DMS114 treated with DMSO at 0.1 percent for 48 hours (cell line): ENCODE measurements around the gene CTBP1.
"Not testable (repeated sequence)": the region's sequence is repeated elsewhere in the genome, so short reads cannot be mapped to it uniquely, and the experiment has no call there.

Source experiments
- DNase-seq: peaks from one replicate; lab custom pipeline; 2025; ENCODE audit not compliant: unreplicated experiment; lab: John Stamatoyannopoulos, UW

The CTBP1 gene

DNA sequence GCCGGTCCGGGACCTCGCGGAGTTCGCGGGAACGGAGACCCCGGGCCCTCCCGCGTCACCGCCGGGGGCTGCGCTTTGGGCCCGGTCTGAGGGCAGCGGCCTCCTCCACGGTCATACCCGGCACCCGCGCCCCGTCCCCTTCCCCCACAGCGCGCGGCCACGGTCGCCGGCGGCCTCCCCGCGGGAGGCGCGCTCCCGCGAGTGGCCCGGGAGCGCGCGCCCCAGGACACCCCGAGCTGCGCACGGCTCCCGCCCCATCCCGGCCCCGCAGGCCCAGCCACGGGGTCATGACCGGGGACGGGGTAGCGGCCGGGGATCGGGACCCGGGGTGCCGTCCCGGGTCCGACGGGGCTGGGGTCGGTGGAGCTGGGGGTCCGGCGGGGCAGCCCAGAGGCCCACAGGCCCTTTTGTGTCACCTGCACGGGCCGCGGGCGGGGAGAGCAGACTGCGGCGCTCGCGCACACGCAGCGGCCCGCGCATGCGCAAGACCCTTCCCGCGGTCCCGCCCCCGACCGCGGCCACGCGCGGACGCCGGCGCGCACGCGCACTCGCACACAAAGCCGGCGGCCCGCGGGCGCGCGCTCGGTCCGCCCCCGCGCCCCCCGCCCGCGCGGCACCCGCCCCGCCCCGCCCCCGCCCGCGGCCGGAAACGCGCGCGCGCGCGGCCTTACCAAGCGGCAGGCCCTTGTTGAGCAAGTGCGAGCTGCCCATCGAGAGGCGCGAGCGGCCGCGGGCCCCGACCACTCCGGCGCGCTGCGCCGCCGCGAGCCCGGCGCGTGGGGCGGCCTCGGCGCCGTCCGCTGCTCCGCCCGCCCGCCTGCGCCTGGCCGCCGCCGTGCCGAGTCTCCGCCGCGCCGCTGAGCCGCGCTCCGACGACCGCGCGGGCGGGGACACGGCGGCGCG lies at the start of gene CTBP1:
Gene CTBP1, minus strand, starts transcription at position 886 of the 903 bp plus-strand sequence. CDS start 7,799 bp downstream, outside the sequence.
- peak; percentile 27 for DNase-seq

DNA sequence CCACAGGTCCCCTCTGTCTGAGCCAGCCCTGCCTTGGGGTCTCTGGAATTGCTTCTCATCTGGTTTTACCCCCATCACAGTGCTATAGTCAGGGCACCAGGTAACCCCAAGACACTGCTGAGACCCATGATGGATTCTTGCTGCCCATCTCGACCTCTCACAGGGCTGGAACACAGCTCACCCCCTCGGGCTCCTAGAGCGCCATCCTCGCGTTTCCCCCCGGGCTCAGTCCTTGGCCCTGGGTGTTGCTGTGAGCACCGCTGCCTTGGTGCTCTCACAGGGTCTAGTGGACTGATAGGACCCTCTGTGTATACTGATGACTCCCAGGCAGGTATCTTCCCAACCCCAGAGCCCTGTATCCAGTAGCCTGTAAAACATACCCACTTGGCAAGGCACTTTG lies 49.5 kb upstream of the CTBP1 start:
- DNase-seq, result no peak

DNA sequence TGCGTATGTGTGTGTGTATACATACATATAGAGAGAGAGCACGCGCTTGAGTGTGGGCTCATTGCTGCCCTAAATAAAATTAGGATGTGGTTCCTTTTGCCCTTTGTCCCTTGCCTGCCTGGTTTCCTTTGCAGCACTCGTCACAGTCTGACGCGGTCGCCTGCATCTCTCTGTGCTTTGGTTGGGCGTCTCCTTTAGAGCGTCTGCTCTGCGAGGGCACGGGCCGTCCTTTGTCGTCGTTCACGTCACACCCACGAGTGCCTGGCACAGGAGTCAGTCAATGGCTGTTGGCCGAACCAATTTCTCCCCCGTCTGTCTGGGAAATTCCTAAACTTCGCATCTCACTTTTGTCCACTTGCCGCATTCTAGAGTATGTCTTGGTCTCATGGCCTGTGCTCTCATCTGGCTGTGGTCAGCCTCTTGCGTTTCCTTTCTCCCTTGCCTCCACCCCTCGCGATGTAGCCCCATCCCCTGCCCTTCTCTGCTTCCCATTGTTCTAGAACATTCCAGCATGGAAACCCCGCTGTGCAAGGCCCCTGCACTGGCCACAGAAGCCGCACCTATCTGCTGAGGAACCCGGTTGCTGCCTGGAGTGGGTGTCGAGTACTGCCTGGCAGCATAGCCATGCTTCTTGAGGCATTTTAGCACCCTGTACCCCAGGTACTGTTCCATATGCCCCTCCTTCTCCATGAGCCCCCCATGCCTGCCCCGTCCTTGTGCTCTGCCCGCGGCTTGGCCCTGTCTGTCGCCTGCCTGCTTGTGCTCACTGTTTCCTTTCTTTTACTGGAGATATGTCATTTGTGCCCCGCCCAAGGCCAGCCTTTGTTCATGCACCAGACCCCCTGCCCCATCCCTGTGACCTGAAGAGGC lies 48.8 kb upstream of the CTBP1 start:
- no peak for DNase-seq

DNA sequence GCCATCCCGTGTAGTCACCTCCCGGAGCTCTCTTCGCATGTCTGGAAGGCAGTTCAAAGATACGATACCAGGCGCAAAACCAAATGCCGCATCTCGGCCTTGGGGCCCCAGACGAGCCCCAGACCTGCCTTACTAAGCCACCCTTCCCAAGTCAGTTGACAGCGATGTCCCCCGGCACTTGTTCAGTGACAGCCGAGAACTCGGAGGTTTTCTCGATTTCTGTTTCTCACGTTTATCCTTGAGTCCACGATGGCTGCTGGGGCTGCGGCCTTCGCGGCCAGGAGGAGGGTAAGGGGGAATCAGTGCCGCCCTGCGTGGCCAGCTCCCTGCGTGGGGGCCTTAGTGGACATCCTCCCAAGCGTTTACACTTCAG lies 48.1 kb upstream of the CTBP1 start:
- no peak for DNase-seq

DNA sequence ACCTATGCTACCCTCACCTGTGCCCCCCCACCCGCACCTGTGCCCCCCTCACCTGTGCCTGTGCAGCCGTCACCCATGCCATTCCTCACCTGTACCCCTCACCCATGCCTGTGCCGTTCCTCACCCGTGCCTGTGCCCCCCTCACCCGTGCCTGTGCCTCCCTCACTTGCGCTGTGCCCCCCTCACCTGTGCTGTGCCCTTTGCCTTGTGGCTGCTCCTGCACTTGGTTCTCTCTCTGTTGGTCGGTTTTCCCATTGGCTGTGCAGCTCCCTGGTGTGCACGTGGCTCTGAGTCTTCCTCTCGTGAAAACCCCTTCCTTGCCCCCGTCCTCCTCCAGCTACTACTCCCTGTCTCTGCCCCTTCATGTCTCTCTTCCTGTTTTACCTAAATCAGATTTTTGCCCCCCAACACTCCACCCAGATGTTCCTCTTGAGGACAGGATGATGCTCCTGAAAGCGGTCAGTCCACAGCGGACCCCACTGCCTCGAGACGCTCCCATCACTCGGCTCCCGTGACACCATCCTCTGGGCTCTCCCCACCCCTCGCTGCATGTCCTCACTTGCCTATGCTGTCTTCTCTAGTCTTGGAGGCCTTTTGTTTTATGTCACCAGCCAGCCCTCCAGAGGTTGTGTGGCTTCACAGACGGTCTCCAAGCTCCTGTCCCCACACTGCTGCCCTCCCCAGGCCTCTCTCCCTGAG lies 47.5 kb upstream of the CTBP1 start:
- no peak for DNase-seq

DNA sequence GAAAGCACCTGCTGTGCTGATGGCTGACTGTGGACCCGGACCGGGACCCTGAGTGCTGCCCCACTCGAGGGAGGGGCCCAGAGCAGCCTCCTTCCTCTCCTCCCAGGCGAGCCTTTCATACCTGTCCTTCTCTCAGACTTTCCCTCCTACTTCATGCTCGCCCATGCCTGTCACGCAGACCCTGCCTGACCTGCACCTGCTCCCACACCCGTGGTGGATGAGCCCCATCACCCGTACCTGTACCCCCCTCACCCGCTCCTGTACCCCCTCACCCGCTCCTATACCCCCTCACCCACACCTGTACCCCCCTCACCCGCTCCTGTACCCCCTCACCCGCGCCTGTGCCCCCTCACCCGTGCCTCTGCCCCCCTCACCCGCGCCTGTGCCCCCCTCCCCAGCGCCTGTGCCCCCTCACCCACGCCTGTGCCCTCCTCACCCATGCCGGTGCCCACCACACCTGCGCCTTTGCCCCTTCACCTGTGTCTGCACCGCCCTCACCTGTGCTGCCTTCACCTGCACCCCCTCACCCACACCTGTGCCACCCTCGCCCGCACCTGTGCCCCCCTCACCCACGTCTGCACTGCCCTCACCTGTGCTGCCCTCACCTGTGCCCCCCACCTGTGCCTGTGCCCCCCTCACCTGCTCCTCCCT lies 46.6 kb upstream of the CTBP1 start:
- no peak for DNase-seq

DNA sequence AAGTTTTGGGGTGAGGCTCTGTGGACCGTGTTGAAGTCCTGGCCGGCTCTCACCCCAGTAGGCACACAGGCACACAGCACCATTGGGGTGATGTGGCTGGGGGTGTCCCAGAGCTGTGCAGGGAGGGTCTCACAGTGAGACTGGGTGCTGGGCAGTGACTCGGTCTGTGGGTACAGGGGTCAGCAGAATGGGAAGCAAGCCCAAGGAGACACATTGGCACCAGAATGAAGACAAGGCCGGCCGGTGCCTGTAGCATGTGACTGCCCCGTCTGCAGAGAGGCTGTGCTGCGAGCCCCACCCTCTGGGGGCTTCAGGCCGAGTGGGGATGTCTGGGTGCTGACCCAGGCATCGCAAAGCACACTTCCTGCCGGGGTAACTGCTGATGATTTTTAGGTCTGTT lies 46.0 kb upstream of the CTBP1 start:
- DNase-seq, result no peak

DNA sequence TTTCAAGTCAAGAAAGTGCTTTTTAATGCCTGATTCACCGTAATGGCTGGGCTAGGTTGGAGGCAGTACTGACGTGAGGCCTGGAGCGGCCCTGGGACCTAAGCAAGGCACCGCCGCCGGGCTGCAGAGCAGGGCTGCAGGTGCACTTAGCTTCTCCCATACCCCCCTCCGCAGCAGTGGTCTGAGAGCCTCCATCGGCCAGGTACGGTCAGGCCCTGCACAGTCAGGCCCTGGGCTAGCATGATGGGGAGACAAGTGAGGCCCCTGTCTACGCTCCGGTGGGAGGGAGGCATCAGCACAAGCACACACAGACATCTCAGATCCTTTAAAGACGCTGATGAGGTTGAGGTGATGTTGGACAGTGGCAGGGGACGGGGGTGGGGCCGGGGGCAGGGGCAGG lies 45.5 kb upstream of the CTBP1 start:
- DNase-seq, result no peak

DNA sequence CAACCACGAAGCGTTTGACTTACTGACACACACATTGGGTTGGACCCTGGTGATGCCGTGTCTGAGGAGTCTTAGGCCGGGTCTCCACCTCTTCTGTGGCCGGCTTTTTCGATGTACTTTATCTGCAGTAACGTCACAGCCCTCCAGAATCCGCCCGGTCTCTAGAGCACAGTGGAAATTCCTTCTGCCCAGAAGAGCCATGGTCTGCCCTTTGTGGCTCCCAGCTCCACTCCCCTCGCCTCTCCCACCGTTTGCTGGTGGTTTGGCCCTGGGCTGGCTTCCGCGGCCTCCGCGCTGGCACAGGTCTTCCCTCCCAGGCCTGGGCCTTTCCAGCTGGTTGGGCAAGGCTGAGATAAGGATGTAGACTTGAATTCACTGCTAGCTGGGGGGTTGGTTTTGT lies 45.1 kb upstream of the CTBP1 start:
- no peak for DNase-seq

DNA sequence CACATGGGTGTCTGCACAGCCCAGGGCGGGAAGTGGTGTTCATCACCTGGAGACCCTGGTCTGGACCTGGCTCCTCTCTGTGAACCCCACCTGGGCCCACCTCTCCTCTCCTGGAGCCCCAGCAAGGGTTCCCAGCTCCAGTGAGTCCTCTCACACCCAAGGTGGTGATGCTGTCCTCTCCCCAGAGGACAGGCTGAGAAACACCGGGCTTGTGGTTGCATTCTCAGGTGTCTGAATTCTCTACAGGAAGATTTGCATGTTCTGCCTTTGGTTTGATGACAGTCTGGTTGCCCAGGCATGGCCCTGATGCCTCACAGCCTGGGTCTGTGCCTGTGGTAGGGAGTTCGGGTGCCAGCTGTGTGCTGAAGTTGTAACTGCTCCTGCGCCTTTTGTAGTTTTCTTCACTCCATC lies 44.6 kb upstream of the CTBP1 start:
- no peak for DNase-seq

DNA sequence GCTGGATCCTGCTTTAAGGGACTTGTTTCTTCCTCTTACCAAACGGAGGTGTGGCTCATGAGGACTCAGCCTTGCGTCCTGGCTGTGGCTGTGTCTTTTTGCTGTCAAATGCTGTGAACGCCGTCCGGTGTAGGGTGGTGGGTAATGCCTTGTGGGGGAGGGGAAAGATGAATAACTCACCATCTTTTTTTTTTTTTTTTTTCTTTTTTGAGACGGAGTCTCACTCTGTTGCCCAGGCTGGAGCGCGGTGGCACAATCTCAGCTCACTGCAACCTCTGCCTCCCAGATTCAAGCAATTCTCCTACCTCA lies 43.7 kb upstream of the CTBP1 start:
- DNase-seq, result not testable (repeated sequence)

DNA sequence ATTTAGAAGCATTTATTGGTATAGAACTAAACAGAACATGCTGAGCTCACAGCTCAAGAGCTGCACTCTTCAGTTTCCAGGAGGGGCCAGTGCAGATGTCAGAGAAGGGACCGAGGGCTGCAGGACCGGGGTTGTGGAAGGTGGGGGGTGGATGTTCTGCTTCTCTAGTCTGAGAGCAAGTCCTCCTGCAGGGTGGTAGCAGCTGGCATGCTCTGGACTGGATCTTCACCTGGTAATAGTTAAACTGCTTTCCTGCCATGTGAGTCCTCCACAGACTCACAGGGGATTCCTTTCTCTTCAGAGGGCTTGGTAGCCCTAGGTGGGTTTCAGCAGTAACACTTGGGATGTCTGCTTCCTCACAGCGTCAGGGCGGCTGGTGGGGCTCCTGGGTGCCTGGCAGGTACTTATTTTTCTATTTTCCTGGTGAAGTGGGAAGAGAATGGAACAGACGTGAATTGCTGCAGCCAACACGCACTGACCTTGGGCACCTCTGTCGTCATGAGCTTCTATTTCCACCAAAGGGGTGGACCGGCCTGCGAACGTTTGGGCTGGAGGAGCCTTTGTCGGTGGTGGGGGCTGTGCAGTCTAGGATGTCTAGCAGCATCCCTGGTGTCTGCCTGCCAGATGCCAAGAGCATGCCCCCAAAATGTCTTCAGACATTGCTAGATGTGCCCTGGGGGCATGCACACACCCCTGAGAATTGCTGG lies 43.2 kb upstream of the CTBP1 start:
- no peak for DNase-seq

DNA sequence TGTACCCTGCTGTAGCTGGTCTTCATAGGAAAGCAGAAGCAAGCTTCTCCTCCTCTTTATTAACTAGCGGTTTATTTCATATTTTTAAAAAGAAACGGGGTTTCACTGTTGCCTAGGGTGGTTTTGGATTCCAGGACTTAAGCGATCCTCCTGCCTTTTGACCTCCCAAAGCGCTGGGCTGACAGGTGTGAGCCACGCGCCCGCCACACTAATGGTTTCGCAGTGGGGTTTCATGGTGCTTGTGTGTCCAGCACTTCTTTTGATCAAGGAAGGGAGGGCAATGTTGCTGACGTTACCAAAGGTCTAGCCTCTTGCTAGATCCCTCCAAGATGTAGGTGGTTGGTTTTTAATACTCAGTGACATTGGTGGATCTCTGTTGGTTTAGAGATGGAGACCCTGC lies 42.2 kb upstream of the CTBP1 start:
- DNase-seq, result no peak

DNA sequence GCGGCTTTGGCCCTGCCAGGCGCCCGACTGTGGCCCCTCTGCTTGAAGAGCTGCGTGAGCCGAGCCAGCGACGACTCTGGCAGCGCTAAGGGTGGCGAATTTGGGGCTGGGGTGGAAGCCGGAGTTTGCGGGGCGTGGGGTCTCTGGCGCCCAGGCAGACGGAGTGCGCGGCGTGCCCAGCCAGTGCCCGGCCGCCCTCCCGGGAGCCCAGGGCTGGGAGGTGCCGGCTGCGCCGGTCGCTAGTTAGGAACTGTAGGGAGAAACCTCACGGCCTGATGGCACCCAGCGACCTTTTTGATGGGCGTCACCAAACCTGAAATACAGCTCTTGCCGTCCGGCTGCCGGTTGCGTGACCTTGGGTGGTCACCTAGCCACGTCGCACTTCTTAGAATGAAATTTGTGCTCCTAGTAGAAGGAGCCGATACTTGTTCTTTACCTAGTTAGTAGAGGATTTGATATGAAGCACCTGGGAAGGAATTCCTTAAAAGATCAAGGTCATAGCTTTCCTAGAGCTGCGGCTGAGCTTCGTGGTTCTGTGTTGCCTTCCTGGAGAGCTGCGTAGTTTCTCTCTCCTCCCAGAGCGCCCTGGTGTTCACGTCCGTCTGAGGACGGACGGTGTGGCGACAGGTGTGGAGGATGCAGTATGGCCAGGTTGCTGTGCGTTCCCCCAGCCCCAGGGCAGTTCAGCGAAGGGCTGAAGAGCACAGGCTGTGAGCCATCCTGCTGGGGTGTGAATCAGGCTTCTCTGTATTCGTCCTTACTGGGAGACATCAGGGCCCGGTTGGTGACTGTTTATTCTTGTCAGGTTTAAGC lies 41.4 kb upstream of the CTBP1 start:
- no peak for DNase-seq

DNA sequence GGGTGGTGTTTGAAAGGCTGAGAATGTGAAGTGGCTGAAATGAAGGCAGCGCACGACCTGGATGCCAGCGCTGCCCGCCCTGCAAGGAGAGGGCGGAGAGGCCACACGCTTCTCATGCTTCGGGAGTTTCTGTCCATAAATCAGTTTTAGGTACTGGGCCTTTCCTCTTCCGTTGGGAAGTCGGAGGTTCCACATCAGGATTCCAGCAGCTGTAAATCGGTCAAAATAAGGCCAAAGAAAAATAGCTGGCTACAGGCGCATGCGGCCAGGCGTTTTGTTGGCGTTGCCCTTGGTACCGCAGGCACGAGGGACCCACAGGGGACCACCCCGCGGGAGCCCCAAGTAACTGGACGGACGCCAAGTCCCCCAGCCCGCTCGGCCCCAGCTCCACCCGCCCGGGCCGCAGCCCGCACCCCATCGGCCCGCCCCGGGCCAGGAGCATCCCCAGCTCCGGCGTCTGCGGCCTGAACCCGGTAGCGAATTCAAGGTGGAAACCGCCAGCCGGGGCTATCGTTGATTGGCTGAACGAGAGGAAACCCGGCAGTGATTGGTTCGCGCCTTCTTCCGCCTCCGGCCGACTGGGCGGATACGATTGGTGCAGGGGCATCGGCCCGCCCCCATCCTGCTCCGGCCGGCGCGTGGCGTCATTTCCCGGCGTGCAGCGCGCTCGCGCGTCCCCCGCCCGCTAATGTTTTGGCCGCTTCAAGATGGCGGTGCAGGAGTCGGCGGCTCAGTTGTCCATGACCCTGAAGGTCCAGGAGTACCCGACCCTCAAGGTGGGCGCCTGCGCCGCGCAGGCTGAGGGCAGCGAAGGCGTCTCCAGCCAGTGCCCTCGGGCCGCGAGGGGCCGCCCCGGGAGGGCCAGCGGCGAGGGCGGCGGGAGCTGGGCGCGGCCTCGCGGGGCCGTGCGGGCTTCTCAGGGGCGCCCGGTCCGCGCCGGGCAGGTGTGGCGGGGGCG lies 40.6 kb upstream of the CTBP1 start, which contains the start of gene MAEA:
Gene MAEA, plus strand, starts transcription at position 685 of the 958 bp plus-strand sequence. Its CDS starts 23 bp downstream, at position 708.
- peak; percentile 93 for DNase-seq

DNA sequence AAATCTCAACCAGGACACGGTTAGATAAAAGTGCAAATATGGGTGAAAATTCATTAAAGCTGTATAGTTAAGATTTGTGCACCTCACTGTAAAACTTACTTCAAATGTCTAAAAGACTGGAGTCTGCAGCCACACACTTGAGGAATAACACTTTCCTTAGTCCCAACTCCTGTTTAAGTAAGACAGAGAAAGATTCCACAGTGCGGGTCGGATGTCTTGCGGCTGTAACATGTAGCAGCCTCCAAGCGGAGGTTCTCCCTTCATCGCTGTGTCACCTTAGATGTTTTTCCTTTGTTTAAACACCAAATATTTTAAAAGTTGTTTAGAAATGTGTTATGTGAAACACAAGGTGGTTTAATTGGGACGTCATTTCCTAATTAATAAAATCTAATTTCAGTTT lies 39.9 kb upstream of the CTBP1 start:
- DNase-seq, result no peak

DNA sequence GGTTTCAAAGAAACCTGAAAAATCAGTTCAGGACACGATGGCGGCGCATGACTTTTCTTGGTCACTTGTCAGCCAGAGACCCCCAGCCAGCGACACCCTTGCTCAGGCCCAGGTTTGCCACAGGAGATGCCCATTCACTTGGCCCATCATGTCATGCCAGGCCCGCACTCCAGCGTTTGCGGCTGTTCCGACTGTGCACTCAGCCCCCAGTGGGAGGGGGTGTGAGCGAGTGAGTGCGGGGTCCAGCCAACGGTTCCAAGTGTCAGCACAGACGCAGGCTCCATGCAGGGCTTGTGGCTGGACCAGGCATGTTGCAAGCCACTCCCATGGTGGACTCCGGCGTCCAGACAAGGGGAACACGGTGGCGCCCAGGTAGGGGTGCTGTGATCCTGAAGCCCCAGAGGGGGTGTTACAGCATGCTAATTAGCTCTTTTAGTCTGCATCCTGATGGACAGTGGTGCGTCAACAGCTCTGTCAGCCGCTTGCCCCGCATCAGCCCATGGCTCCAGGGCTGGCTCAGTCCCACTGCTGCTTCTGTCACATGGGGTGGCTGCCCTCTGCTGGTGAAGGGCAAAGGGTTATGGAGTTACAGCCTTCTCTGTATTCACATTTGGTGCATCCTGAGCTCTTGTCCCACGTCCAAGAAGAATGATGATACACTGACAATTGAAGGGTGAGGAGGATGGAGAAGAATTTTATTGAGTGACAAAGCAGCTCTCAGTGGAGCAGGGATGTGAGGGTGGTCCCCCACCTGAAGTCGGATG lies 37.0 kb upstream of the CTBP1 start:
- DNase-seq, result no peak
